GM21717 (cell line): ENCODE measurements around the gene OR51G2.
"Not testable (repeated sequence)": the region's sequence is repeated elsewhere in the genome, so short reads cannot be mapped to it uniquely, and the experiment has no call there.

Source experiments
- ATAC-seq: cut with Tn5 transposase; IDR thresholded peaks from one replicate; pipeline ENCODE4 v1.9.1; 2021; ENCODE audit warnings: mild to moderate bottlenecking, moderate library complexity; ENCODE audit not compliant: unreplicated experiment

OR51G2 gene, protein sequence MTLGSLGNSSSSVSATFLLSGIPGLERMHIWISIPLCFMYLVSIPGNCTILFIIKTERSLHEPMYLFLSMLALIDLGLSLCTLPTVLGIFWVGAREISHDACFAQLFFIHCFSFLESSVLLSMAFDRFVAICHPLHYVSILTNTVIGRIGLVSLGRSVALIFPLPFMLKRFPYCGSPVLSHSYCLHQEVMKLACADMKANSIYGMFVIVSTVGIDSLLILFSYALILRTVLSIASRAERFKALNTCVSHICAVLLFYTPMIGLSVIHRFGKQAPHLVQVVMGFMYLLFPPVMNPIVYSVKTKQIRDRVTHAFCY

DNA sequence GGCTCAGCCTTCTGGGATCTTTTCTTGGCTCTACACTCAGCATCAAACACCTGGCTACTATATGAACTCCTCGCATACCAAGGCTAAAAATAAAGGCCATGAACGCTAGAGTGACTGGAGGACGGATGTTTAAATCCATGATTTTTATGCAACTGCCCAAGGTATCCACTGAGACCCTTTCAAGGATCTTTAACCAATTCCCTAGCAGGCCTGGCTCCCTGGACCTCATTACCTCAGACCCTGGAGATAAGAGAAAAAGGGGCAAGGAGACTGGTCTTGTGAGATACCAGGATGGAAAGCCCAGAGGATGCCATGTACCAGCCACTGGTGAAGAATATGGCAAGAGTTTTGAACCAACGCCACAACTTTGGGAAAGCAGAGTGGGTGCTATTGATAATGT lies at the start of gene OR51G2:
Gene OR51G2 (minus strand): TSS at position 101 of the 400 bp plus-strand sequence. CDS start 3,687 bp downstream, outside the sequence.
- ATAC-seq: no peak

DNA sequence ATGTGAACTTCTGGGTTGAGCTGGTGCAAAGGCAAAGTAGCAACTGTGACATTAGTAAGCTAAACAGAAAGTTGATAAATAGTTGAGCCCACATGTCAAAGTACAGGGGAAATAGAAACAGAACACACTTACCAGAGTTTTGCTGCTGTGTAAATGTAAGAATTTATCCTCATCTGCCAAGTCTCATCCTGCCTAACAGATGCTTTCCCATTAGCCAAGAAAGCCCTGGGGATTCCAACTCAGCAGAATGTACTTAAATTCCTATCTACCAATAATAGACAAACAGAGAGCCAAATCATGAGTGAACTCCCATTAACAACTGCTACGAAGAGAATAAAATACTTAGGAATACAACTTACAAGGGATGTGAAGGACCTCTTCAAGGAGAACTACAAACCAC lies 43.7 kb upstream of the OR51G2 start:
- no peak for ATAC-seq

DNA sequence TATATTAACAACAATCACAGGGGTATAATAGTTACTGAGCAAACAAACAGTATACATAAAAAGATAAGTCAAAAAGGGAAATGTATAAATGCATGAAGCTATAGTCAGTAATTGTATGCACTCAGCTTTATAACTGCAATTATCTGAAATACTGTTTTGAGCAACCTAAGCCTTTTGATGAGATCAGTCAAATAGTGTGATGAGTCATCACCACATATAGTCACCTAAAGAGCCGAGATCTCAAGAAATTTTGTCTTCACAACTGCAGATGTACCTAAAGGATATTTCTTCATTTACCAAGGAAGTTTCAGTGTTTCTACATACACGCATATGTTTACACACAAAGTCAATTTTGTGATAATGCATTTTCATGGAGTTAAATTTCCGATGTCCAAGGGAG lies 41.7 kb upstream of the OR51G2 start:
- ATAC-seq: no peak

DNA sequence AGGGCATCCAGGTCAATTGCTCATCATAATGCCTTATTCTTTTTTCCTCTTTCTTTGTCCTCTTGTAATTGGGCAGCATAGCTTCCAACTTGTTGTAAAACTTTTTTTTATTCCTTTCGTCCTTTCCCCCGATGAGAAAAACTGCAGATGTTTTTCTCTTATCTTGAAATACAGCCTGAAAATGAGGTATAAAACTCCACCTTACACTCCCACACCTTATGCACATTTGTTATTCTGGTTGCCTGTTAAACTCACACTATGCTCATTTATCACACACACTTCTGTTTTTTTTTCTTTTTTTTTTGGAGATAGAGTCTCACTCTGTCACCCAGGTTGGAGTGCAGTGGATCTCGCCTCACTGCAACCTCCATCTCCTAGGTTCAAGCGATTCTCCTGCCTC lies 38.2 kb upstream of the OR51G2 start:
- ATAC-seq: no peak

DNA sequence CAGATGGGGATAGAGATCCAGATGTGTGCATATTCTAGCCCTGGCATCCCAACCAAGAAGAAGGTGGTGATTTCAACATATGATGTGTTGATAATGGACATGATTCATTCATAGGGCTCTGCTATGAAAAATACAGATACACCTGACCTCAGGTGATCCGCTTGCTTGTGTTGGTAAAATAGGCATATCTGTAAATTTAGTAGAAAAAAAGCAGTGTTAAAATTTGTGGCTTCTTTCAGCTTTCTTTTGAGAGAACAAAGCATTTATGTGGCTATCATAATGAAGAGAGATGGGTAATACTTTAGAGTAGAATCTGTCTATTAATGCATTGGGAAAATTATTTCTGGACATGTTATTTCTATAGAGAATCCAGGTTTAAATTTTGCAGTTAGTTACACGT lies 36.5 kb upstream of the OR51G2 start, which contains the start of gene OR51A2:
Gene OR51A2 (minus strand): TSS at position 101 of the 400 bp plus-strand sequence. CDS start 0 bp downstream, at position 101.
- not testable (repeated sequence) for ATAC-seq

DNA sequence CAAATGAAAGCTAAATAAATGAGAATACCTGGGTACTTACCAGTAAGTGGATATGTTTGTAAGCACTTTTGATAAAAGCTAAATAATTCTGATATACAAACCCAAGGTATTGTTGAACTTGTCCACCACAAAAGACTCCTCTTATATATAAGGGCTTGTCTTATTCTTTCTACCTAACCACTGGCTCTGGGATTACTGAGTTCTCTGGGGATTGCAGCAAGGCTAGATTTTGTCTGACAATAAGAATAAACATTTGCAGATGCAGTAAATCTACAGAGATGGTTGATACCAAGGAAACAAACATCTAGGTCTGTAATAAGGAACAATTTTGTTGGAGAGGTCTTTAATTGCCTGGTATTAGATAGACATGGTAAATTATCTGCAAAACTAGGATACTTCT lies 28.4 kb upstream of the OR51G2 start, which contains the start of gene OR51A4:
Gene OR51A4 (minus strand): TSS at position 101 of the 400 bp plus-strand sequence. CDS start 505 bp downstream, outside the sequence.
- no peak for ATAC-seq

DNA sequence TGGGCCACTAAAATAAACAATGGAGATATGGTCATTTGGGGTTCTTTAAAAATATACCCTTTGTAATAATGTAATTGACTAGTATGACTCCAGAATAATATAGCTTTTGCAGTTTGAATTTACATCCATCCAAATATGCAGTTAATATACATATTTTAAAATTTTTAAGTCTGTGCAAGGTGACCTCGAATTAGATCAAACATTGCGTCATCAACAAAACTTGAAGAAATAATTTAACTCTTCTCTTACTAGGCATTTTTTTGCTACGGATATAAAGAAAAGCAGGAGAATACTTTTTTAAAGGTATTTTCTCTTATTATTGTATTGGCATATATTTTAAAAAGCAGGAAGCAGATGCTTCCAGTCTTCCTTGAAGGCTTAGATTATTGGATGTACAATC lies 17.6 kb upstream of the OR51G2 start:
- ATAC-seq: no peak

DNA sequence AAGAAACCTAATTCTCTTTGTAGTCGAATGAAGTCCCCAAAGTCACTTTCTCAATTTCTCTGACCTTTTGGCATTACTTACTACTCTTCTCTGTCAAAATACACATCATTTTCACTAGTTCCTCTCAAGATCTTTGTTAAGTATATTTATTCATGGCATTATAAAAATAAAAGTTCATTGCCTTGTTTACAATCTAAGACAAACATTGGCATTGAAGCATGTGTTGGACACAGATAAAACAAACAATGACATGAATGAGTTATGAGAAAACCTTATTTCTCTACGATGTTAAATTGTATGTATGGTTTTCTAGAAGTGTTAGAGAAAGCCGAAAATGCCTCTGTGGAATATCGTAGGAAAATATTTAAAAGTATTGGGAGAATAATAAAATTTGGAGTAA lies 13.6 kb upstream of the OR51G2 start:
- no peak for ATAC-seq

DNA sequence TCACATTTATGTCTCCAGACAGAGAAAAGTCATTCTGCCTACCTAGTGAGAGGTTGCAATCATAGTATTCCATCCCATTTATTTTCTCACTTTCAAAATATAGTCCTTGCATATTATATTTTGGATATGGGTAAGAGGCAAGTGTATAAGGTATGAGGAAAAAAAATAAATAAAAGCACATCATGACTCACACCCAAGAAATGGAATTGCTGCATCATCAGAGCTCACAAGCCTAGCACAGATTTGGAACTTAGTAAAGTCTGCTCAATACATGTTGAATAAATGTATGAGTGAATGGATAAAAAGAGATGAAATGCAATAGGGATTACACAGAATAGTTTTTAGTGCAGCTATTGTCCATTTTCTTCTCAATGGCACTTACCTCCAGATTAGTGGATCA lies 7.5 kb upstream of the OR51G2 start:
- no peak for ATAC-seq

DNA sequence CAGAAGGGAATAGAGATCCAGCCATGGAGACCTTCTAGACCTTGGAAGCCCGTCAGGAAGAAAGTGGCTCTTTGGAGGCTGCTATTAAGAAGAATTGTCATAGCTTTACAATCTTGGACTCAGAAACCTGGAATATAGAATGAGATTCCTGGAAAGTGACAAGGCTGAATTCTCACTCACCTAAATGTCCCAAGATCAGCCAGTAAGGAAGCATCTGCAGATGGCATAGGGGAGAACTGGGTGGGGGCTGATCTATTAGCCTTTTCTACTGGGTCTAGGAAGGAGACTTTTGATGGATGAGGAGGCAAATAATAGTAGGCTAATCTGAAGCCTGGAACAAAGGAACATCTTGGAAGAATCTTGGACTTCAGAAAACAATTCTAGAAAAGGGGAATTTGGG lies 5.1 kb upstream of the OR51G2 start, which contains the start of gene OR51G1:
Gene OR51G1 (minus strand): TSS at position 101 of the 400 bp plus-strand sequence. CDS start 0 bp downstream, at position 101.
- ATAC-seq: no peak

DNA sequence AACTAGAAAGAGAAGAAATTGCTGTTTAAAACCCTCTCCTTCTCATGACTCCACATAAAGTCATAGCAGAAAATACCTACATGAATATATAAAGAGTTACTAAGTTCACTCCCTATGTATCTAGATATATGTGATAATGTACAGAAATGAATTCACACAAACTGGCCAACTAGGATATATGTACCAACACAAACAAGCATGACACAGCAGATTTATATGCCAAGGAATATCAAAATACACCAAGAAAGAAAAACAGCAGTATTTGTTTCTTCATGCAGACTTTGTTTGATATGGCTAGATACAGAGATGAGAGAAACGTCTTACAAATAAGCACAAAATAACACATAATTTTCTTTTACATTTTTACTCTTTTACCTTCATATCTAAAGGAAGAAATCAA lies 3.2 kb upstream of the OR51G2 start:
- no peak for ATAC-seq

DNA sequence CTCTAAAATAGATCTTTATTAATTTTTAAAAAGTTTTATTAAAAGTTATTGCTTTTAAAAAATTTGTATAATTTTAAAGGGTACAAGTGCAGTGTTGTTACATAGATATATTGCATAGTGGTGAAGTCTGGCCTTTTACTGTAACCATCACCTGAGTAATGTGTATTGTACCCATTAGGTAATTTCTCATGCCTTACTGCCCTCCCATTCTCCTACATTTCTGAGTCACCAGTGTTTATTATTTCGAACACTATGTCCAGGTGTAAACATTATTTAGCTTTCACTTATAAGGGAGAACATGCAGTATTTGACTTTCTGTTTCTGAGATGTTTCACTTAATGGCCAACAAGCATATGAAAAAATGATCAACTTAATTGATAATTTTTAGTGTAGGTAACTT lies 2.6 kb upstream of the OR51G2 start:
- ATAC-seq: no peak

DNA sequence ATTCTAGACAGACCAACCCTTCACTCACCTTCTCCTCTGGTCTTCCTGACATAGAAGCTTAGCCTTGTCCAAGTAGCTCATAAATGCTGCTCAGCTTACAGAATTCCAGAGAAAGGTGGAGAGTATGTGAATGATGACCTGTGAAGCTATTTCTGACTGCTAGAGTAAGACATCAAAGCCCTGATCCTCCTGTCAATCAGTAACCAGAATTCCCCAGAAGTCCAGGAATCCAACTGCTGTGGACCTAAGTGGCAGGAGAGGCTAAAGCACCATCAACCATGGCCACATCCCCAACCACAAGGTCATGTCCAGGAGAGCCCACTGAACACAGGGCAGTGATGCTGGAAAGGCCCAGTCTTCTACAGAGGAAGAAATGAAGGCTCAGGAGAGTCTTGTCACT lies 2.6 kb downstream of the OR51G2 start:
- no peak for ATAC-seq

DNA sequence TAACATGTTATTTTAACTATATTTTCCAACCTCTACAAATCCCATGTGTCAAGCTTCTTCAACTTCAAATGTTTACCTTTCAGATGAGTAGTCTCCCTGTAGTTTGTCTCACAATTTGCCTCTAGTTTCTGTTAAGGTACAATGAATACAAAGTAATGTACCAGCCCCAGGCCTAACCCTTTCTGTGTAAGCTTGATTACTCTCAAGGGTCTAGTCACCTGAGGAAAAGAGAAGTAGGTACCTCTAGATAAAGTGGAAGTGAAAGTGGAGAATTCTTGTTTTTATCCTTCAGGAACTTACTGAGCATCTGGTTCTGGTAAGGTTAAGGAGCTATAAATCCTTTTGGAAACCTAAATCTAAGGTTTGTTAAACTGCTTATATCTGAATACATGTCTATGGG lies 15.7 kb downstream of the OR51G2 start, which contains the start of gene OR51A7:
Gene OR51A7 (plus strand): TSS at position 300 of the 400 bp plus-strand sequence. CDS start 3,587 bp downstream, outside the sequence.
- no peak for ATAC-seq

DNA sequence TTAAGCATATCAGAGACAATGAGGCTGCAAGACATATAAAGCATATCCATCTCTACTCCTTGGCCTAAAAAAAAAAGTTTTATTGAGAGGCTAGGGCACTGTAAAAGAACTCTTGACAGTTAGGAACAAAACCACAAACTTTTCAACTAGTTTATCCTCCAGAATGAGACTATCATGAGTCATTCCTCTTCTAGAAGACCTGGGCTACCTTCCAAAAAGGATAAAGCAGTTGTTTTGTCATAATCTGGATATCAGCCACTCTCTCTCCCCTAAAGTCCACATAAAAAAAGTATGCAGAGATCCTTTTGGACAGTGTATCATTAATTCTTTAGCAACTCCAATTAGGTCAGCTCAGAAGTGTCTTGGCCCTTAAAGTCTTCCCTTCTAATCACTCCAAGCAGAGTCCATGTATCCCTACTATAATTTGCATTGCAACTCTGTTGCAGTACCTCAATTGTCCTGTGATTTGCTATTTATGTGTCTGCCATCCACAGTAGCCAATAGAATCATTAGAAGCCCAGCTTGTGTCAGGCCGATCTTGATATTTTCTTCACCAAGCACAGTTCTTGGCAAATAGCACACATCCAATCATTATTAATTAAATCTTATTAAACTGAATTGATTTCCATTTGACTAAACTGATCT lies 27.0 kb downstream of the OR51G2 start:
- no peak for ATAC-seq

DNA sequence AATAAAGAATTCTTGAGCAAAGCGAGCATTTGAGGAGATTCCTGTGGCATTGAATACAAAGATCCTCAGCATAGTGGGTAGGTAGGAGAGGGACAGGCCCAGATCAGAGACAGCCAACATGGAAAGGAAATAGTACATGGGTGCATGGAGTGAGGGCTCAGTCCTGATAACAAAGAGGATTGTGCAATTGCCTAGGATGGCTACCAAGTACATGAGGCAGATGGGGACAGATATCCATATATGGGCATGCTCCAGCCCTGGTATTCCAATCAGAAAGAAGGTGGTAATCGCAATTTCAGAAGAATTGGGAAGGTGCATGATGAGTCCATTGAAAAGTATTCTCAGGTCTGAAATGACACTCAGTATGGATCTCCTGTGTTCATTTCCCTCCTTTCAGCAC lies 28.9 kb downstream of the OR51G2 start:
- ATAC-seq: no peak

DNA sequence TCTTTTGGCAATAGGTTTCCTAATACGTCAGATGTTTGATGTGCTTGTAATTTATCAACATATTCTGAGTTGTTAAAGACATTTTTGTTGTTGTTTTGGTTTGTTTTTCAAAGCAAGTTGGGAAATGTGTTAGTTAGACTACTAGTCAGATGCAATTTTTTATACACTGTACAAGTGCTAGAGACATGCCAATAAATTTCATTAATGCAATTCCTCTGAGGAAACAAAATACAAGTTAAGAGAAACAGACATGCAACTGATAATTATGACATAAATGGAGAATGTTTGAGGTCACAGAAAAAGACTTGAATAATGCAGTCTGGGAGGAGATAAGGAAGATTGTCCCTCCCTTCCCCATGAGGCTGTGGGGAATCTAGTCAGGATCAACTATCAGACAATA lies 31.6 kb downstream of the OR51G2 start:
- no peak for ATAC-seq

DNA sequence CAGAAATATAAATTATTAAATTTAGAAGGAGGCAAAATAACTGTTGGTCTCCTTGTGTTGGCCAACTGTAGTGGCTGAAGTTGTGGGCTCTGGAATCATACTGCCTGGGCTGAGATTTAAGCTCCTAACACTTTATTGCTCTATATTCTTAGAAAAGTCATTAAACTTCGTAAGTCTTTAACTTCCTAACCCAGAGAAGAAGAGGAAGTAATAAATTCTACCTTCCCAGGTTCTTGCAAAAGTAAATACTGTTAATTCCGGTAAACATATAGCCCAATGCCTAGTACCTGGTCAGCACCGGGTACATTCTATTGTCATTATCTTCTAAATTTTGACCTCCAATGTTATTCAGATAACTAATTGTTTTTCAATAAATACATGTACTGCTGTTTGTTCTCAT lies 33.0 kb downstream of the OR51G2 start:
- no peak for ATAC-seq

DNA sequence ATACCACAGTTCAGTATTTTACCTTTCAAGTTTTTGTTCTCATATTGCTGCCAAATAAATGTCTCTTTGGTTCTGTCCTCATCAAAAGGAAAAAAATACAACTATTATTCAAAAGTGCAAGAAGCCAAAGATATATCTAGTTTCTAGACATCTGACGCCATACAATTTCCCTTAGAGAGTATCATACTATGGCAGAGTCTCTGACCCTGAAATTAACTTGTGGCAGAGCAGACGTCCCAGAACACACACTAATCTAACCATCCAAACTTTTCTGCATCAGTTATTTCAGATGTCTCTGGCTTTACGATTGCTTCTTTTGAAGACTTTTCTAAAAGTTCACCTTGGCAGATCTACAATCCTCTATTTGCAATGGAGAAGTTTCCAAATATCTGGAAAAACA lies 34.8 kb downstream of the OR51G2 start:
- ATAC-seq: no peak

DNA sequence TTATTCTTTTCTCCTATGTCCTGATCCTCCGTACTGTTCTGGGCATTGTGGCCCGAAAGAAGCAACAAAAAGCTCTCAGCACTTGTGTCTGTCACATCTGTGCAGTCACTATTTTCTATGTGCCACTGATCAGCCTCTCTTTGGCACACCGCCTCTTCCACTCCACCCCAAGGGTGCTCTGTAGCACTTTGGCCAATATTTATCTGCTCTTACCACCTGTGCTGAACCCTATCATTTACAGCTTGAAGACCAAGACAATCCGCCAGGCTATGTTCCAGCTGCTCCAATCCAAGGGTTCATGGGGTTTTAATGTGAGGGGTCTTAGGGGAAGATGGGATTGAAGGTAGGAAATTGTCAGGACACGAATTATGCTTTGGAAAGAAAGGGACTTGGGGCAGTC lies 36.6 kb downstream of the OR51G2 start:
- ATAC-seq: no peak

DNA sequence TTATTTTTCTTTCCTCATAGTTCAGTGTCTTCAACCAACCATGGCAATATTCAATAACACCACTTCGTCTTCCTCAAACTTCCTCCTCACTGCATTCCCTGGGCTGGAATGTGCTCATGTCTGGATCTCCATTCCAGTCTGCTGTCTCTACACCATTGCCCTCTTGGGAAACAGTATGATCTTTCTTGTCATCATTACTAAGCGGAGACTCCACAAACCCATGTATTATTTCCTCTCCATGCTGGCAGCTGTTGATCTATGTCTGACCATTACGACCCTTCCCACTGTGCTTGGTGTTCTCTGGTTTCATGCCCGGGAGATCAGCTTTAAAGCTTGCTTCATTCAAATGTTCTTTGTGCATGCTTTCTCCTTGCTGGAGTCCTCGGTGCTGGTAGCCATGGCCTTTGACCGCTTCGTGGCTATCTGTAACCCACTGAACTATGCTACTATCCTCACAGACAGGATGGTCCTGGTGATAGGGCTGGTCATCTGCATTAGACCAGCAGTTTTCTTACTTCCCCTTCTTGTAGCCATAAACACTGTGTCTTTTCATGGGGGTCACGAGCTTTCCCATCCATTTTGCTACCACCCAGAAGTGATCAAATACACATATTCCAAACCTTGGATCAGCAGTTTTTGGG lies 37.2 kb downstream of the OR51G2 start, which contains the start of gene OR51T1:
Gene OR51T1 (plus strand): TSS at position 41 of the 641 bp plus-strand sequence. CDS start 0 bp downstream, at position 41.
- no peak for ATAC-seq
